Panc1 (cell line): ENCODE results near the gene ITM2C. TPM values are rescaled to one million over a fixed set of nuclear protein-coding genes. Genes with fewer than 3 reads are reported as not detected.

Experiments used
- ATAC-seq: fragments of 200-7000 bp; cut with Tn5 transposase; 2 replicates; pipeline ENCODE4 v1.9.1; 2020; ENCODE audit warnings: mild to moderate bottlenecking, moderate library complexity
- BruUV-seq: library from RNA; stranded (reverse); fragments of 400-500 nt; replicated peaks from 2 replicates; lab custom pipeline; 2021; lab: Mats Ljungman, UMichigan
- CTCF ChIA-PET: fragments of 300-600 bp; sonication (Branson Sonifier 250); formaldehyde crosslinking; loops from one replicate; lab custom pipeline; 2022; ENCODE audit warnings: antibody characterized with exemption; lab: Charles Lee
- POLR2A ChIA-PET: fragments of 300-600 bp; sonication (Branson Sonifier 250); formaldehyde crosslinking; loops from one replicate; lab custom pipeline; 2022; ENCODE audit warnings: antibody characterized with exemption; lab: Charles Lee
- DNase-seq: peaks from one replicate; pipeline ENCODE4 v3.0.0-alpha.2; 2010; ENCODE audit warnings: low read depth, low spot score
- H3K27ac ChIP-seq: 2 replicates; pipeline ENCODE4 v1.5.1; 2011; ENCODE audit warnings: mild to moderate bottlenecking, low read length, inconsistent platforms
- H3K27me3 ChIP-seq: fragments of 200-500 bp; sonication (Bioruptor generic); 2 replicates; pipeline ENCODE4 v1.6.0; 2014; ENCODE audit warnings: low read length, inconsistent platforms; ENCODE audit not compliant: control insufficient read depth, insufficient read depth
- H3K36me3 ChIP-seq: fragments of 200-500 bp; sonication (Bioruptor generic); 2 replicates; pipeline ENCODE4 v1.5.1; 2014; ENCODE audit warnings: inconsistent platforms, mild to moderate bottlenecking, low read length, moderate library complexity; ENCODE audit not compliant: control insufficient read depth, insufficient read depth
- H3K4me1 ChIP-seq: 2 replicates; pipeline ENCODE4 v1.5.1; 2011; ENCODE audit warnings: inconsistent platforms, mild to moderate bottlenecking, low read length, moderate library complexity; ENCODE audit not compliant: control insufficient read depth, insufficient read depth
- H3K4me3 ChIP-seq, 2 experiments: 2 replicates each; pipeline ENCODE4 v1.5.1; 2011 to 2012; ENCODE audit warnings: low read depth in 2 of 2, low read length in 2 of 2, mild to moderate bottlenecking in 2 of 2, inconsistent platforms in 1 of 2, moderate library complexity in 1 of 2
- H3K9me3 ChIP-seq: fragments of 200-500 bp; sonication (Bioruptor generic); 2 replicates; pipeline ENCODE4 v1.5.1; 2014; ENCODE audit warnings: low read depth, mild to moderate bottlenecking, inconsistent platforms, low read length, moderate library complexity; ENCODE audit not compliant: control insufficient read depth, insufficient read depth
- POLR2AphosphoS5 ChIP-seq: IDR thresholded peaks from 2 replicates; pipeline ENCODE4 v1.6.1; 2012; ENCODE audit warnings: mild to moderate bottlenecking, low read depth, low read length, moderate library complexity
- SIN3A ChIP-seq: IDR thresholded peaks from 2 replicates; pipeline ENCODE4 v1.6.1; 2012; ENCODE audit warnings: low read depth, mild to moderate bottlenecking, low read length, moderate library complexity, borderline replicate concordance; ENCODE audit not compliant: insufficient read depth
- TCF7L2 ChIP-seq: IDR thresholded peaks from 2 replicates; pipeline ENCODE4 v1.6.1; 2011; ENCODE audit warnings: mild to moderate bottlenecking, low read depth, low read length, inconsistent platforms
- in situ Hi-C: cut with HindIII; loops from 2 replicates; pipeline ENCODE4 v1.10.0; 2016; ENCODE audit warnings: low sequenced_read_pairs, low pct_unique_long_range_greater_than_20kb
- intact Hi-C: fragments of 100-400 bp; cut with micrococcal nuclease; formaldehyde crosslinking; loops from one replicate; pipeline ENCODE4 v1.10.0; 2022; ENCODE audit not compliant: unreplicated experiment
- total RNA-seq: library from RNA; stranded (reverse); gene quantifications from one replicate; pipeline ENCODE4 v1.2.1, GENCODE V29; 2021; ENCODE audit not compliant: unreplicated experiment
- TF ChIP-seq, protein P1 (sequence below), 2 experiments: IDR thresholded peaks; 2 replicates each; pipeline ENCODE4 v1.6.1; 2011 to 2012; ENCODE audit warnings: low read depth in 2 of 2, control low read depth in 1 of 2, low read length in 1 of 2, mild to moderate bottlenecking in 1 of 2, moderate library complexity in 1 of 2; ENCODE audit not compliant: insufficient read depth in 1 of 2
- TF ChIP-seq, protein P2 (sequence below): fragments of 450-650 bp; IDR thresholded peaks from 2 replicates; pipeline ENCODE4 v1.5.1; 2017; ENCODE audit warnings: mild to moderate bottlenecking

ITM2C gene
- total RNA-seq, 1 experiment from 2014 or later = 114 TPM

DNA sequence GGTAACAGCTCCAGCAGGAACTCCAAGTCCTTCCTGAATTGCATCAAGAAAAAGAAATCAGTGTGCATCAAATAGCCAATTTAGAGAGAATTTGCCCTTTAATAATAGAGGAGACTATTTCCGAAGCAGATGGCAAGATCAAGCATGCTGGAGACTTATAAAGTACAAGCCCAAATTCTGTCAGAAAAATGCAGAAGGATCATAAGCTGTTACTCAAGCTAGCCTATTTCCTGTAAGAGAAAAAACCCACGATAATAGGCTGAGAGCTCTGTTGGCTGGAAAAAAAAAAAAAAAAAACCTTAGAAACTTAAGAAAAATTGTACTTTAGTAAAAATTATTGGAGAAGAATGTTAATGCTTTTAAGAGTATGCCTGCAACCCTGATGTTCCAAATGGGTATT, 24.4 kb upstream of the ITM2C start:
- intact Hi-C loops = no loop called here
- H3K4me3 ChIP-seq = no peak overlapping the region
- CTCF ChIA-PET = interaction anchor here (0.5 to 0.9 kb wide), 2 partner anchors 8 to 16 kb away, joined by 4 read pairs; no protein-coding TSS in a partner anchor
- in situ Hi-C loops = no loop called here
- ATAC-seq (no peak), DNase-seq (no peak)
- POLR2A ChIA-PET = interaction anchor here (0.6 to 0.7 kb wide), 2 partner anchors 12 to 13 kb away, joined by 5 to 11 read pairs; no protein-coding TSS in a partner anchor
- no peaks in the 10 kb centered on the region for H3K36me3 ChIP-seq
- no TSS peak for BruUV-seq
- H3K9me3 ChIP-seq = no peaks in the 10 kb centered on the region
- peaks cover 9% of the 10 kb centered on the region; the same call in 1 of the 2 replicates for H3K27me3 ChIP-seq
- H3K27ac ChIP-seq = no peak overlapping the region
- H3K4me1 ChIP-seq = no peaks in the 10 kb centered on the region
- no peak for TF ChIP-seq TCF7L2
- TF ChIP-seq, protein P1, sequence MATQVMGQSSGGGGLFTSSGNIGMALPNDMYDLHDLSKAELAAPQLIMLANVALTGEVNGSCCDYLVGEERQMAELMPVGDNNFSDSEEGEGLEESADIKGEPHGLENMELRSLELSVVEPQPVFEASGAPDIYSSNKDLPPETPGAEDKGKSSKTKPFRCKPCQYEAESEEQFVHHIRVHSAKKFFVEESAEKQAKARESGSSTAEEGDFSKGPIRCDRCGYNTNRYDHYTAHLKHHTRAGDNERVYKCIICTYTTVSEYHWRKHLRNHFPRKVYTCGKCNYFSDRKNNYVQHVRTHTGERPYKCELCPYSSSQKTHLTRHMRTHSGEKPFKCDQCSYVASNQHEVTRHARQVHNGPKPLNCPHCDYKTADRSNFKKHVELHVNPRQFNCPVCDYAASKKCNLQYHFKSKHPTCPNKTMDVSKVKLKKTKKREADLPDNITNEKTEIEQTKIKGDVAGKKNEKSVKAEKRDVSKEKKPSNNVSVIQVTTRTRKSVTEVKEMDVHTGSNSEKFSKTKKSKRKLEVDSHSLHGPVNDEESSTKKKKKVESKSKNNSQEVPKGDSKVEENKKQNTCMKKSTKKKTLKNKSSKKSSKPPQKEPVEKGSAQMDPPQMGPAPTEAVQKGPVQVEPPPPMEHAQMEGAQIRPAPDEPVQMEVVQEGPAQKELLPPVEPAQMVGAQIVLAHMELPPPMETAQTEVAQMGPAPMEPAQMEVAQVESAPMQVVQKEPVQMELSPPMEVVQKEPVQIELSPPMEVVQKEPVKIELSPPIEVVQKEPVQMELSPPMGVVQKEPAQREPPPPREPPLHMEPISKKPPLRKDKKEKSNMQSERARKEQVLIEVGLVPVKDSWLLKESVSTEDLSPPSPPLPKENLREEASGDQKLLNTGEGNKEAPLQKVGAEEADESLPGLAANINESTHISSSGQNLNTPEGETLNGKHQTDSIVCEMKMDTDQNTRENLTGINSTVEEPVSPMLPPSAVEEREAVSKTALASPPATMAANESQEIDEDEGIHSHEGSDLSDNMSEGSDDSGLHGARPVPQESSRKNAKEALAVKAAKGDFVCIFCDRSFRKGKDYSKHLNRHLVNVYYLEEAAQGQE (IDR thresholded peaks at IDR 0.05; ENCODE audit: insufficient read depth in 1 of 2, low read depth in 2 of 2, low read length in 1 of 2) = no peak
- TF ChIP-seq, protein P2, sequence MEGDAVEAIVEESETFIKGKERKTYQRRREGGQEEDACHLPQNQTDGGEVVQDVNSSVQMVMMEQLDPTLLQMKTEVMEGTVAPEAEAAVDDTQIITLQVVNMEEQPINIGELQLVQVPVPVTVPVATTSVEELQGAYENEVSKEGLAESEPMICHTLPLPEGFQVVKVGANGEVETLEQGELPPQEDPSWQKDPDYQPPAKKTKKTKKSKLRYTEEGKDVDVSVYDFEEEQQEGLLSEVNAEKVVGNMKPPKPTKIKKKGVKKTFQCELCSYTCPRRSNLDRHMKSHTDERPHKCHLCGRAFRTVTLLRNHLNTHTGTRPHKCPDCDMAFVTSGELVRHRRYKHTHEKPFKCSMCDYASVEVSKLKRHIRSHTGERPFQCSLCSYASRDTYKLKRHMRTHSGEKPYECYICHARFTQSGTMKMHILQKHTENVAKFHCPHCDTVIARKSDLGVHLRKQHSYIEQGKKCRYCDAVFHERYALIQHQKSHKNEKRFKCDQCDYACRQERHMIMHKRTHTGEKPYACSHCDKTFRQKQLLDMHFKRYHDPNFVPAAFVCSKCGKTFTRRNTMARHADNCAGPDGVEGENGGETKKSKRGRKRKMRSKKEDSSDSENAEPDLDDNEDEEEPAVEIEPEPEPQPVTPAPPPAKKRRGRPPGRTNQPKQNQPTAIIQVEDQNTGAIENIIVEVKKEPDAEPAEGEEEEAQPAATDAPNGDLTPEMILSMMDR = no peak

DNA sequence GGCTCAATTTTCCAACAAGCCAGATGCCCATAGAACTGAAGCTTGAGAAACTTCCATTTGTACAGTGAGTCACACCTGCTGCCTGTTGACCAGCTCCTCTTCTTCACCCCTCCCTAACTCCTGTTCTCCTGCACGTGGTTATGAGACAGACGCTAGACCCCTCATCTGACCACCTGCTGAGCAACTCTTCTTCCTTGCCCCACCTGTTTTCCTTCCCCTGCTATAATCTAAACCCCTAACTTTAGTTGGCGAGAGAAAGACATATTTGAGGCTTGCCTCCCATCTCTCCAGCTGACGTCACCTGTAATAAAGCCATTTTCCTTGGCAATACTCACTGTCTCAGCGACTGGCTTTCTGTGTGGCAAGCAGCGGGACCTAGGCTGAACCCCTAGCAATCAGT, 22.3 kb upstream of the ITM2C start:
- H3K4me3 ChIP-seq = no peak overlapping the region
- intact Hi-C loops (no loop called here), in situ Hi-C loops (no loop called here)
- POLR2A ChIA-PET = no interaction called here
- TF ChIP-seq POLR2AphosphoS5 (no peak), TCF7L2 (no peak), SIN3A (no peak)
- TF ChIP-seq, protein P1 (IDR thresholded peaks at IDR 0.05; ENCODE audit: insufficient read depth in 1 of 2, low read depth in 2 of 2, low read length in 1 of 2) = no peak
- TF ChIP-seq, protein P2 = no peak
- H3K27me3 ChIP-seq = peaks cover 9% of the 10 kb centered on the region; the same call in 1 of the 2 replicates
- no TSS peak for BruUV-seq
- no peak overlapping the region for H3K27ac ChIP-seq
- DNase-seq (no peak), ATAC-seq (no peak)
- no peaks in the 10 kb centered on the region for H3K4me1 ChIP-seq
- H3K36me3 ChIP-seq = no peaks in the 10 kb centered on the region
- no peaks in the 10 kb centered on the region for H3K9me3 ChIP-seq
- CTCF ChIA-PET = interaction anchor here (1.6 kb wide), 1 partner anchor 18 kb away, joined by 3 read pairs; no protein-coding TSS in a partner anchor
